ENCODE measurements around the gene ERICH6B.
"Not testable (repeated sequence)": the region's sequence is repeated elsewhere in the genome, so short reads cannot be mapped to it uniquely, and the experiment has no call there.

Gene ERICH6B

DNA sequence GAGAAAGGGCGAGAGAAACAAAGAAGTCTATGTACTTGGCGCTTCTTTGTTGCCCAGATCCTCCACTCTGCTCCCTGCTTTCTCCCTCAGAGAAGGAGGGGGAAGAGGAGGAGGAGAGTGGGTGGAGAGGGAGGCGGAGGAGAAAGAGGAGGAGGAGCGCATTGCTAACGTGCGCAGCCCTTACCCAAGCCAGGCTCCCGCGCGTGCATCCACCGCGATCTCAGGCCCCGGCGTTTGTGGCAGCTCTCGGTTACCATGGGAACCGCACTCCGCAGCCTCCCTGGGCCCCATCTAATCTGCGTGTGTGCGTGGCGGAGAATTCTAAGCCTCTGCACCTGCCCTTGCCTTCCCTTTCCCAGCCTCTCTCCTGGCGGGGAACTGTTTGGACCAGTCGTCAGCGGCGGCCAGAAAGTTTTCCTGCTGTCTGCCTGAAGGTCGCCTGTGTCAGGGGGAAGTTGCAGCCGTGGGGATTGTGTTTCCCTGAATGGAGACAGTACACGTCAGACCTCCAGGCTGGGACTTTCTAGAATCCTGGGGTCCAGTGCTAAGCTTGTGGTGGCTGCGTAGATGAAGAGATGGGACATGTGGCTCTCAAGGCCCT, at the start of gene ERICH6B:
Gene ERICH6B (minus strand): TSS at position 239 of the 601 bp plus-strand sequence. CDS start 18,734 bp downstream, outside the sequence.
- no peak for DNase-seq

DNA sequence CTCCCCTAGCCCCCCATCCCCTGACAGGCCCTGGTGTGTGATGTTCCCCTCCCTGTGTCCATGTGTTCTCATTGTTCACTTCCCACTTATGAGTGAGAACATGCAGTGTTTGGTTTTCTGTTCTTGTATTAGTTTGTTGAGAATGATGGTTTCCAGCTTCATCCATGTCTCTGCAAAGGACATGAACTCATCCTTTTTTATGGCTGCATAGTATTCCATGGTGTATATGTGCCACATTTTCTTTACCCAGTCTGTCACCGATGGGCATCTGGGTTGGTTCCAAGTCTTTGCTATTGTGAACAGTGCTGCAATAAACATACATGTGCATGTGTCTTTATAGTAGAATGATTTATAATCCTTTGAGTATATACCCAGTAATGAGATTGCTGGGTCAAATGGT, 47.4 kb upstream of the ERICH6B start:
- not testable (repeated sequence) for DNase-seq

DNA sequence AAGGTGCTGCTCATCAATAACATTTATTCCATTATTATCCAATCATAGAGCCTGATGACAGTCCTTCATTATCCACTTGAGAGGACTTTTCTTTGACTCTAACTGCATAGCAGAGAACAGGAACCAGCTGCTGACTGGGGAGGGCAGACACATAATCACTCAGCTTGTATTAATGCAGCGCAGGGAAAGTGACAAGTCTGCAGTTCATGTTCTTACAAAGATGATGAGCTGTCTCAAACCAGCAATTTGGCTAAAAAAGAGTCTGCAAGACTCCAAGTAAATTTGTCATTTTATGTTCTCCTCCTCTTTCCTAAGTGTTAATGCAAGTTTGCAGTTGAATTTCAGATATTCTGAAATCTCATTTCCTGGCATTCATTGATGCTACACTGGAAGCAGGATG, 46.6 kb upstream of the ERICH6B start:
- no peak for DNase-seq

DNA sequence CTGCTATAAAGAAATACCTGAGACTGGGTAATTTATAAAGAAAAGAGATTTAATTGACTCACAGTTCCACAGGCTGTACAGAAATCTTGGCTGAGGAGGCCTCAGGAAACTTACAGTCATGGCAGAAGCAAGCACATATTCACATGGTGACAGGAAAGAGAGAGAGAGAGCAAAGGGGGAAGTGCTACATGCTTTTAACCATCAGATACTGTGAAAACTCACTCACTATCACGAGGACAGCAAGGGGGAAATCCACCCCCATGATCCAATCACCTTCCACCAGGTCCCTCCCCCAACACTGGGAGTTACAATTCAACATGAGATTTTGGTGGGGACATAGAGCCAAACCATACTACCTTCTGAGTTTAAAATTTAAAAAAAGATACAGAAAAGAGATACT, 44.9 kb upstream of the ERICH6B start:
- not testable (repeated sequence) for DNase-seq

DNA sequence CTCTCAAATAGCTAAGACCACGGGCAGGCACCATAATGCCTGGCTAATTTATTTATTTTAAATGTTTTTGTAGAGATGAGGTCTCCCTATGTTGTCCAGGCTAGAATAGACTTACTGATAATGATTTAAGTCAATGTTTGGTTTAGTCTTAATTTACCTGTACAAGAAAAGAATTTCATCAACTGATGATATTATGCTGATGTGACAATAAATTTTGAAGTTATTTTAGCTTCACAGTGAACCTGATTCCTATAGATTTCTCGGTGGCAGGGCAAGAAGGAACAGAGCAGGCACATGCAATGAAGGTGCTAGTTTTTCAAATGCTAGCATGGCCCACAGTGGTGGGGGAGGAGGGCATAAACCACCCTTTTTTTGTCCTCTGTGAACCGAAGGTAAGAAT, 44.0 kb upstream of the ERICH6B start:
- DNase-seq = no peak

DNA sequence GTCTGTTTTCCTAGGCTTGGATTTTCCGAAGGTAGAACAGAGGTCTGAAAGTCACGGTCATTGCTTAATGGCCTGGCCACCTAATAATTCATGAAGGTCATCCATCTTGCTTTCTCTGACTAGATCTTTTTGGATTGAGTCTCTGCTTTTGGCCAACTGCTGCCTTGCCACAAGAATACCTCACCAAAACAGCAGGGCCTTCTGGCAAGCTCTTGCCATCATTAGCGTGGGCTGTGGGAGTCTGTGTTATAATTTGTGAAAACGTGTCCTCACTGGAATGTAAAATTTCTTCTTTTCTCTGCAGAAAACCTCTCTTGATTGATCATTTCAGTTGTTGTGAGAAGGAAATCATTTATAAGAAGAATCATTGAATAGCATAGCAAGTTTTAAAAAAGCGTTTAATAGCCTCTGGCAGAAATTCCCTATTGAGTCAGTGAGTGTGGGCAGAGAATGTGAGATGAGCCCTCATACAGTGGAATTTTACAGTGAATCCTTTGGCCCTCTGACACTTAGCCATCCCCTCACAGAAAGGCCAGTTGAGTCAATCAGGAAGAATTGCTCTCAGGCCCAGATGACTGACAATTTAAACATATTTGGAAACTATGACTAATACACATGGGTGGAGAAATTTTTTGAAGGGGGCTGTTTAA, 43.2 kb upstream of the ERICH6B start:
- no peak for DNase-seq

DNA sequence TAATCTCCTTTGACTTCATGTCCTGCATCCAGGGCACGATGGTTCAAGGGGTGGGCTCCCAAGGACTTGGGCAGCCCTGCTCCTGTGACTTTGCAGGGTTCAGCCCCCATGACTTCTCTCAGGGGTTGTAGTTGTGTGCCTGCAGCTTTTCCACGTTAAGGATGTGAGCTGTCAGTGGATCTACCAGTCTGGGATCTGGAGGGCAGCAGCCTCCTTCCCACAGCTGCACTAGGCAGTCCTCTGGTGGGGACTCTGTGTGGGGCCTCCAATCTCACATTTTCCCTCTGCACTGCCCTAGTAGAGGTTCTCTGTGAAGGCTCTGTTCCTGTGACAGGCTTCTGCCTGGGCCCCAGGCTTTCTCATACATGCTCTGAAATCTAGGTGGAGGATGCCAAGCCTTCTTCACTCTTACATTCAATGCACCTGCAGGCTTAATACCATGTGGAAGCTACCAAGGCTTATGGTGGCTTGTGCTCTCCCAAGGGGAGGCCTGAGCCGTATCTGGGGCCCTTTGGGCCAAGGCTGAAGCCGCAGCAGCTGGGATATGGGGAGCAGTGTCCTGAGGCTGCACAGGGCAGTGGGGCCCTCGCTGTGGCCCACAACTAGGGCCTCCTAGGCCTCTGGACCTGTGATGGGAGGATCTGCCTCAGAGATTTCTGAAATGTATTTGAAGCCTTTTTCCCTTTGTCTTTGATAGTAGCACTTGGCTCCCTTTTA, 39.3 kb upstream of the ERICH6B start:
- no peak for DNase-seq

DNA sequence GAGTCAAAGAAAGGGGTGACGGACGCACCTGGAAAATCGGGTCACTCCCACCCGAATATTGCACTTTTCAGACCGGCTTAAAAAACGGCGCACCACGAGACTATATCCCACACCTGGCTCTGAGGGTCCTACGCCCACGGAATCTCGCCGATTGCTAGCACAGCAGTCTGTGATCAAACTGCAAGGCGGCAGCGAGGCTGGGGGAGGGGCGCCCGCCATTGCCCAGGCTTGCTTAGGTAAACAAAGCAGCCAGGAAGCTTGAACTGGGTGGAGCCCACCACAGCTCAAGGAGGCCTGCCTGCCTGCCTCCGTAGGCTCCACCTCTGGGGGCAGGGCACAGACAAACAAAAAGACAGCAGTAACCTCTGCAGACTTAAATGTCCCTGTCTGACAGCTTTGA, 29.7 kb upstream of the ERICH6B start:
- not testable (repeated sequence) for DNase-seq

DNA sequence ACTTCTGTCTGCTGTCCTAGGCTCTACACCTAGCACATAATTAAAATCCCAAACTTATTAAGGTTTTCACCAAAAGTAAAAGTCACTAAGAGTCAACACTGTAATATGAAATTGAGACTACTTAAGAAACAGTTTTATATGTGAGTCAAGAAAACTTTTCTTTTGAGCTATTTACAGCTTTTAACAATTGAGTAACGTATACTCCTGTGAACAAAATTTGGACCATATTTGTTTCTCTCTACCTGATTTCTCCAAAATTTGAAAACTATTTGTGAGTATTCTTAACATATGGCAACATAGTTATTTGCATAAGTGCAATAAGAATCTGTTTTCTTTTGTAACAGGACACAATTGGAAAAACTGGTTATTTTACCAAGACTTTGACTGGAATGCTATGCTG, 26.6 kb upstream of the ERICH6B start:
- DNase-seq = not testable (repeated sequence)

DNA sequence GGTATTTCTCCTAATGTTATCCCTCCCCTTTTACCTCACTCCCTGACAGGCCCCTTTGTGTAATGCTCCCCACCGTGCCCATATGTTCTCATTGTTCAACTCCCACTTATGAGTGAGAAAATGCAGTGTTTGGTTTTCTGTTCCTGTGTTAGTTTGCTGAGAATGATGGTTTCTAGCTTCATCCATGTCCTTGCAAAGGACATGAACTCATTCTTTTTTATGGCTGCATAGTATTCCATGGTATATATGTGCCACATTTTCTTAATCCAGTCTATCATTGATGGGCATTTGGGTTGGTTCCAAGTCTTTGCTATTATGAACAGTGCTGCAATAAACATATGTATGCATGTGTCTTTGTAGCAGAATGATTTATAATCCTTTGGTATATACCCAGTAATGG, 19.8 kb upstream of the ERICH6B start:
- DNase-seq = not testable (repeated sequence)

DNA sequence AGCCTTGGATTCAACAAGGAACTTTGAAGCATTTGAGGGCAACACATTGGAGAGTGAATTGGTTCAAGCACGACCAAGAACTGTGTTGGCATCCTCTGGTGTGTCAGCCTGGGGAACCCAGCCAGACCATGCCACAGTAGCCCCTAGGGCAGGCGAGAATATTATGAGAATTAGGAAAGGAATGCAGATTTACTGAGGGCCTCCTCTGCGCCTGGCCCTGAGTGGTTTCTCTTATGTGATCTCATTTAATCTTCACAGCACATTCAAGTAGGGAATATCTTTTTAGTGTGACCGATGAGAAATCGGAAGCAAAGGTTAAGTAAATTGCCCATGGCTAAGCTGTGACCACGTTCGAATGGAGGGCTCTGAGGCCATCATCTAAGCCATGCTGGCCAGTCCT, 15.3 kb upstream of the ERICH6B start:
- DNase-seq = no peak

DNA sequence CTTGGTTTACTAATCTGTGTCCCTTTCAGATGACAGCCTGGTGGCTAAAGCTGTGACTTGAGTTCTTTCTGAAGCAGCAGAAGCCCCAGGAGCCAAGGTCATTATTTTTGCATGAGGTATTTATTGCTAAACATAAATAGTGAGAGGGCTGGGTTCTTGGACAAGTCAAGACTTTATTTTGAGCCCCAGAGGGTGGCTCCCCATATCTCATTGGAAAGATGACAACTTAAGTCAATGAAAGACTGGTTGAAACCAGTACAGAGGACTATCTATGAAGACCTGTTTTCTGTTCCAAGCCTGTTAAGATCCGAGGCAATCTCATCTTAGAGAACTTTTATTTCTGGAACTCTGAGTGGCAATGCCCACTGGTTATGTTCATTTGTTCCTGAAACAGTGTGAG, 14.4 kb upstream of the ERICH6B start:
- no peak for DNase-seq

DNA sequence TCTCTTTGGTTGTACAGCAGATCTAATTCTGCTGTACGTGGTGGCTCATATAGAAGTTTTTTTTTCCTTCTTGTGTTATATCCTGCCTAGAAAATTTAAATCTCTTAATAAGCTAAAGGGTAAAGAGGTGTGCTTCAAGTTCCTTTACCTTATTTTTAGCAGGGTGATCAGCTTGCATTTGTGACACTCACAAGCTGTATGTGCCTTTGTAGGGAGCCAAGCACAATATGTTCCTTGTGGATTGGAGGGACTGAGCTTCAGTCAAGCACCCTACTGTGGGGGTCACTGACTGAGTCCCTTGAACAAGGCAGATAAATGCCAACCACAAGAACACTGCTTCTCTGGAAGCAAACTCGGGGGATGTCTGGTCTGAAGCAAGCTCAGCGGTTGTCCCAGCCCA, 12.6 kb upstream of the ERICH6B start:
- no peak for DNase-seq

DNA sequence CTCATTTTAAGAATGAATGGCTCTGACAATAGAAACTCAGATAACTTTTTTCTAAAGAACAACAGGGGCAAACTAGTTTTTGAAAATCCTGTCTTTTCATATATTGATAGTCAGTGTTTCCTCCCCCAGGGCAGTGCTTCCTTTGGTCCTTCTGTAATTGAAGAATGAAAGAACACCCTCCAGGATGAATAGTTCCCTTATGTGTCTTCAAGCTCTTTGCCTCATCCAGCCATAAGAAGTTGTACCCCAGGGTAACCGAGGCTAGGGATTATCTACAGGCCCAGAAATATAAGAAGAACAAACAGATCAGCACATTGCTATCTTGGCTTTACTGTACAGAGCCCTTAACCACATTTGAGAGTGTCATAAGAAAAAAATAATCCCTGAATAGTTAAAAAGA, 12.1 kb upstream of the ERICH6B start:
- no peak for DNase-seq

DNA sequence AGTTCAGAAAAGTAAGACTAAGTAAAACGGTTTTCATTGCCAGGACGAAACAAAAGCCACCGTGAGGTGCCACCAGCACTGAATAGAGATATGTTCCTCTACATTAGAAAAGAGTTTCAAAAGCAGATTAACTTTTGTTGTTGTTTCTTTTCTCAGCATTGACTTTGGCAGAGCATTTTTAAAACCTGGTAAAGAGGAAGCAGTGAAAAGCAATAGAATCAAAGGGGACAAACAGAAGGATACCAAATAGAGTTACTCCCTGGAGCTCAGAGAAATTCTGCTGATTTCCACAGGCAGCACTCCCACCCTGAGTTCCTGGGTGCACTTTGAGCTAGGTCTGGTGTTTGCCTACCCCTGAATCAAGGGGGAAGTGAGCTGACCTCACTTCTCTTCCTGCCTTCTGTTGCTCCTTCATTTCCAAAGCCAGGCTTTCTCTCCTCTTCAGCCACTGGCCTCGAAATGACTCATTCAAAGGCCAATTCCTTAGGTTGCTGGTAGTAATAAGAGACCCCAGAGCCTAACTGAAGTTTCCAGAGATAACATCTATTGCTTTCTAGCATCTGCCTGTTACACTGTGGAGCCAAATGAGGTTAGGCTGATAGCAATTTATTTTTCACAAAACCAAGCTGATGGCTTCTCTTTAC, 11.3 kb upstream of the ERICH6B start:
- DNase-seq = no peak

DNA sequence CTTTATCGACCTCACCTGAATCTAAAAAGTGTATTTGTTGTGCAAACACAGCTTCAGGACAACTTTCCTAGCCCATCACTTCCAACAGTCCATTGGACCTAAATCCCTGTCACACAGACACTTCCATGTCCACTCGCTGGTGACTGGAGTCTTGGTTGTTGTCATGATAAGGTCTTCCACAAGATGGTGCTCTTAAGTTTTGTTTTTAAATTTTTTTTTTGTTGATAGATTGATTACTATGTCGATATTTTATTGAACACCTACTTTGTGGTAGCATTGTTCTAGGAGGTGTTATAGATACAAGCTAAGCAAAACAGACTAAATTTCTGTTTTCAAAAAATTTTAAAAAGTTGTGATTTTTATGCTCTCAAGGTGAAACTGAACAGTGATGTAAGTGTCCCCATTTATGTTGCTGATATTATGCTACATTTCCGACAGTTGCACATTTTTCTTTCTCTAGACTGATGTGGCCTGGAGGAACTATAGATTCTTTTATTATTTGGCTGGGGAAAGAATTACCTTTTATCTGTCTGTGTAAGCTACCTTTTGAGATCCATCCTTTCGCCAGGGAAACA, 8.1 kb upstream of the ERICH6B start:
- DNase-seq = peak; percentile 22

DNA sequence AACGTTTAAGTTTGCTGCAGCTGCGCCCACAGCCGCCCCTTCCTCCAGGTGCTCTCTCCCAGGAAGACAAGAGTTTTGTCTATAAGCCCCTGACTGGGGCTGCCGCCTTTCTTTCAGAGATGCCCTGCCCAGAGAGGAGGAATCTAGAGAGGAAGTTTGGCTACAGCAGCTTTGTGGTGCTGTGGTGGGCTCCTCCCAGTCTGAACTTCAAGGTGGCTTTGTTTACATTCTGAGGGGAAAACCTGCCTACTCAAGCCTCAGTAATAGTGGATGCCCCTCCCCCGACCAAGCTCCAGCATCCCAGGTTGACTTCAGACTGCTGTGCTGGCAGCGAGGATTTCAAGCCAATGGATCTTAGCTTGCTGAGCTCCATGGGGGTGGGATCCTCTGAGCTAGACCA, 6.4 kb upstream of the ERICH6B start:
- no peak for DNase-seq

DNA sequence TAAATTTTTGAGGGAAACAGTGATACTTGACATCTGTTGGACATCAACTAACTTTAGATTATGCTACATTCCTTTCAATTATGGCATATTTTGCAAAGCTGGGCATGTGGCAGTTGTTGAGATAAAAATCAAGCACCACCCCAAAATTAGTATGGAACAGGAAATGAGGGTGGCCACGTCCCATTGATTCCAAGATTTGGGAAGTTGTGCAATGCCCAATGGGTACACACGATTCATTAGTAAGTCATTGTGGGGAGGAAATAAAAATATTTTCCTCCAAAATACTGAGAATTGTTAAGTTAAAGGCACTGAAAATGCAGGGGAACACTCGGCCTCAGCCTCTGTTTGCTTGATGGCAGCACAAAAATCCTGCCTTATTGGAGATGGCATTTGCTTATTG, 7.6 kb downstream of the ERICH6B start:
- no peak for DNase-seq

DNA sequence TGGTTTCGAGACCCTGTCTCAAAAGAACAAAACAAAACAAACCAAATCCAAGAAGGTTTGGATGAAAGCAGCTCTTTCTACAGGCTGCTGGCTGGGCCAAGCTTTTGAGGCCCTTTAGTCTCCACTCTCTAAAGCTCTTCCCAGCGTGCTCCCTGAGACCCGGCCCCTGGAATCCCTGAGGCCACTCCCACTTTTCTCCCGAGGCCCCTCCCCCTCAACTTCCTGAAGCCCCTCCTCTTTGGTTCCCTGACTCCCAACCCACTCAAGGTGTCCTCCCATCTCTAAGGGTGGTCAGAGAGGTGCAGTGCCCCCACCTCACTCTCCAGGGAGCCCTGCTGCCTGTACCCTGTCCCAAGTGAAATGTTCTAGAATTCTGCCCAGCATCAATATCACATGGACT, 10.6 kb downstream of the ERICH6B start:
- DNase-seq = no peak

DNA sequence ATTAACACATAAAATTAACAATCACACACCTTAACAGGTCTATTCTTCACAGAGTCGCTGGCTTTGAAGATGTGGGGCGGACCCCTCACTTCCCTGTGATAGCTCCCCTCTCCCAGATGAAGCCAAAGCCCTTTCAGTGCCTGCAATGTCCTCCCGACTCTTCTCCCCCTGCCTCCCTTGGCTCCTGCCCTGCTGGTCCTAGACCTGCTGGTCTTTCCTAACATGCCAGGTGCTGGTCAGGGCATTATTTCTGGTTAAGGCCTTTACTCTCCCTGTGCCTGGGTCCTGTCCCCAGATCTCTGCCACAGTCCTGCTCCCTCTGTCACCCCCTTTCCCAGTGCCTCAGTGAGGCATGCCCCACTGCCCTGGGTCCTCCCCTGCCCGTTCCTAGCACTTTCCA, 12.2 kb downstream of the ERICH6B start:
- DNase-seq = no peak

DNA sequence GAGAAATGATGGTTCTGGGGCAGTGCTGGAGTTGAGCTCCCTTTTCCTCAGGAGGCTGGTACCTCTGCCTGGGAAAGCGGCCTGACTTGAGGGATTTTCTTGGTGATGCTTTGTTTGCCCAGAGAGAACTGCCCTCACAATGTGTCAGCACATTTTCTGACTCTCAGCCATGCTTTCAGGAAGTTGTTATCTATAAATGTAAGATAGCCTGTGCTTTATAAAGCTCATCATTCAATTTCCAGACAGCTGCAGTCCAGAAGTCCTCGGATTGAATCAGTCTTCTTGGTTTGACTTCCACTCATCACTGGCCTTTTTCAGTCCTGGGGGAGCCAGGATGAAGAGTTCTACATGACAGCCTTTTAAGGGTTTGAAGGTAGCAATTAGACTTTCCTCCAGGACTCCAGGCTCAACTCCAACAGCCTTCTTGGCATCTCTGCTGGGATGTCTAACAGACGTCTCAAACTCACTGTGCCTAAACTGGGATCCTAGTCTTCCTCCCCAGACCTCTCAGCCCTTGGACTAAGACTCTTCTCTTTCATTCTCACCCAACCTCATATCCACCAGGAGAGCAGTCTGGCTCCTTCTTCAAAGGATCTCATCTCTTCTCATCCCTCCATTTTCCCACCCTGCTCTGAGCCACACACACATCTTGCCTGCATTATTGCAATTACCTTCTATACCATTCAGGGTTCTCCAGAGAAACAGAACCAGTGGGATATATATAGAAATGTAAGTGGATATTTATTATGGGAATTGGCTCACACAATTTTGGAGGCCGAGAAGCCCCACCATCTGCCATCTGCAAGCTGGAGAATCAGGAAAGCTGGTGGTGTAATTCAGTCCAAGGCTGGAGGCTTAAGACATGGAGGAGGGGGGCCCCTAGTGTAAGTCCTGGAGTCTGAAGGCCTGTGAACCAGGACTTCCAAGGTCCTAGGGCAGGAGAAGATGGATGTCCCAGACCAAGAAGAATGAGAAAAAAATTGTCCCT, 13.1 kb downstream of the ERICH6B start:
- DNase-seq = no peak

DNA sequence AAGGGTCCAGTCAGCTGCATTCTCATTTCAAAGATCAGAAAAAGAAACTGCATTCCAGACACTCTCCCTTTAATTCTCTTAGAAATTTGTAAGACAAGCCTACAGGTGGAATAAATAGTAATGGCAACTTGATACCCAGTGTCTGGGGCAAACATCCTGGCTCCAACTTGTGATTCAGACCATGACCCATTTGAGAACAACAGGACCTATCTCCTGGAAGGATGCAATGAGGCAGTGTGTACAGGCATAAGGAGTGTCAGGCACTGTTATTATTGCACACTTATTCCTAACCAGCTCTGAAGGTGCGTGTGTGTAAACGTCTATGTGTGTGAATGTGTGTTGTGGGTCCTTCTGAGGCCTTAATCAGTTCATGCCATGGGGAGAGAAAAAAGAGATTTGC, 13.9 kb downstream of the ERICH6B start:
- DNase-seq = no peak

All from NCI-H1694 (cell line).